ENCODE data around the gene NUCKS1.

- TF ChIP-seq ZNF274 (IDR thresholded peaks at IDR 0.05; ENCODE audit: low read depth, low read length) = no peak
- TF ChIP-seq YY1 (IDR thresholded peaks at IDR 0.05; ENCODE audit: insufficient read depth, insufficient read length) = no peak
- TF ChIP-seq SUZ12 (IDR thresholded peaks at IDR 0.05; ENCODE audit: extremely low read depth, insufficient read depth, insufficient read length) = no peak
These were observed 32.8 kb upstream of the NUCKS1 start for GRCh38 chr1:205782627-205783432.
